Erythroblast (primary cell): ENCODE data around the gene FZD10.

Source experiments
- GATA1 ChIP-seq: IDR thresholded peaks from 2 replicates; pipeline ENCODE4 v1.6.1; 2011; ENCODE audit warnings: low read depth, mild to moderate bottlenecking, control low read depth, low read length, moderate library complexity
- POLR2A ChIP-seq: IDR thresholded peaks from 2 replicates; pipeline ENCODE4 v1.6.1; 2011; ENCODE audit warnings: mild to moderate bottlenecking, low read length

DNA sequence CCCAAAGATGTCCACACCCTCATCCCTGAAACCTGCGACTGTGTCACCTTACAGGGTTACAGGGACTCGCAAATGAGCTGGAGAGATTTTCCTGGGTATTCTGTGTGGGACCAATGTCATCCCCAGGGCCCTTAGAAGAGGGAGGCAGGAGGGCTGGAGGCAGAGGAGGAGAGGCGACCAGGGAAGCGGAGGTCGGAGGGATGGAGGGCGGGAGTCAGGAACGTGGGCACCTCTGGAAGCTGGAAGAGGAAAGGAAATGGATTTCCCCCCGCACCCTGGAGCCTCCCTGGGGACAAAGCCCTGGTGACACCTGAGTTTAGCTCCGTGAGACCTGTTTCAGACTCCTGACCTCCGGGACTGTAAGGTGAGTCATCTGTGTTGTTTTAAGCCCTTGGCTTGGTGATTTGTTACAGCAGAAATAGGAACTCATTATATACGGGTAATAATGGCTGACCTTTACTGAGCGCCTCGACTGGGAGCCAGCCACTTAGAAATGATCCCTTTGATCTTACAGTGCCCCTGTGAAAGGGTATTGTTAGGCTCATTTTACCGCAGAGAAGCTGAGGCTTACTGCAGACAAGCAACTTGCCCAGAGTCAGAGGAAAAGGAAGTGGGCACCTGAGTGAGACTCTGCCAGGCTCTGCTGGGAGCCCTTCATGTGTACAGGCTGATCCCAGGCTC lies 29.3 kb upstream of the FZD10 start:
- TF ChIP-seq POLR2A (no peak), GATA1 (no peak)
